ENCODE results near the gene LHX4.
"Not testable (repeated sequence)": the region's sequence is repeated elsewhere in the genome, so short reads cannot be mapped to it uniquely, and the experiment has no call there.

LHX4 gene

DNA sequence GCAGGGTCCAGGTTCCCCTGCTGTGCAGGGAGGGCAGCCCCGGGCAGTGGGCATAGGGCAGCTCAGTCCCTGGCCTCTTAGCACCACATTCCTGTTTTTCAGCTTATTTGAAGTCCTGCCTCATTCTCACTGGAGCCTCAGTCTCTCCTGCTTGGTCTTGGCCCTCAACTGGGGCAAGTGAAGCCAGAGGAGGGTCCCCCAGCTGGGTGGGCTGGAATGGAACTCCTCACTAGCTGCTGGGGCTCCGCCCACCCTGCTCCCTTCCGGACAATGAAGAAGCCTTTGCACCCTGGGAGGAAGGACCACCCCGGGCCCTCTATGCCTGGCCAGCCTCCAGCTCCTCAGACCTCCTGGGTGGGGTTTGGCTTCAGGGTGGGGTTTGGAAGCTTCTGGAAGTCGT, 32.8 kb upstream of the LHX4 start:
- no peak for DNase-seq (ENCODE audit: low spot score)

GRCh38 chr1:180198196-180198595, 31.9 kb upstream of the LHX4 start:
- no peak for DNase-seq (ENCODE audit: low spot score)

DNA sequence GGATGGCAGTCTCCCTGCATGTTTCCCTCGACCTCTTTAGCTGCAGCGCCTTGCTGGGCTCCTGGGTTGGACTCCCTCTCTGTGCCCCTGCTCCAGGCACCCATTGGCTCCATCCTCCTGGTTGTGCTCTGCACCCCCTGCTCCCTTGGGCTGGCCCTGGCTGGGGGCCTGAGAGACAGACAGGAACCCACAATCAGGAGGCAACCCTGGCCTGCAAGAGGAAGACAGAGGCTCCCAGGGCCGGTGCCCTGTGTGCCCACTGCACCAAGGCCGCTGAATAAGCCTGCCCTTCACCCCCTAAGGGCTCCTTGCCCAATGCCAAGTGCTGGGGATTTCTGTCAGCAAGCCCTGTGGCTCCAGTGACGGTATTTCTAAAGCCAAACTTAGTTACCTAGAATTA, 31.5 kb upstream of the LHX4 start:
- no peak for DNase-seq (ENCODE audit: low spot score)

DNA sequence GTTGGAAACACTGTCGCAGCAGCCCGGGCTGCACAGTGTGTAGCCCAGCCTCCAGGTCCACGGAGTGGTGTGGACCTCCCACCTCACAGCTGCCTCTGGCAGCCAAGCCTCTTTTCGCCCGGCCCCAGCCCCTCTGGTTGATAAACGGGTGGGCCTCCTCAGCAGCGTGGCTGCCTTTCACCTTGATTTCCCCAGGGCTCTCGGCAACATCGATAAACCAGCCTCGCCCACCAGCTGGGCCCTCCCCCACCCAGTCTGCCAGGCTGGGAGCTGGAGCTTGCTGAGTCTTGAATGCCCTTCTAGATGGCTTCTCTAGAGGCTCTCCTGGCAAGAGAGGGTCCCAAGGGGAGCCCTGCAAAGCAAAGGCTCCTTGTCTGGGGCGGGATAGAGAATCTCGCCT, 31.0 kb upstream of the LHX4 start:
- DNase-seq (ENCODE audit: low spot score): no peak

- DNase-seq (ENCODE audit: low spot score): no peak
Measured at GRCh38 chr1:180201451-180202200, 28.4 kb upstream of the LHX4 start.

- DNase-seq (ENCODE audit: low spot score): not testable (repeated sequence)
Measured at GRCh38 chr1:180202588-180202987, 27.5 kb upstream of the LHX4 start.

DNA sequence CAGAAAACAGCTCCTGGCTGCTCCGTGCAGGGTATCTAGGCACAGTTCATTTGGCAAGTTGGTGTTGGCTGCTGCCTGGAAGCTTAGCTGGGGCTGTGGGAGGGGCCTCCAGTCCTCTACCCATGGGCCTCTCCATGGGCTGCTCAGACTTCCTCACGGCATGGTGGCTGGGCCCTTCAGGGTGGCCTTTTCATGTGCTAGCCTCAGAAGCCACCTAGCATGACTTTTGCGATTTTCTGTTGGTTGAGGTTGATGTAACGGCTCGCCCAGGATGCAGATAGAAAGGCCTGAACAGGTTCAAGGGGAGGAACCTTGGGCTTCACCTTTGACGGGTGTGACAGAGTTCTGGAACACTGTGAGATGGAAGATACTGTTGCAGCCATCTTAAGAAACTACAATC, 25.8 kb upstream of the LHX4 start:
- no peak for DNase-seq (ENCODE audit: low spot score)

DNA sequence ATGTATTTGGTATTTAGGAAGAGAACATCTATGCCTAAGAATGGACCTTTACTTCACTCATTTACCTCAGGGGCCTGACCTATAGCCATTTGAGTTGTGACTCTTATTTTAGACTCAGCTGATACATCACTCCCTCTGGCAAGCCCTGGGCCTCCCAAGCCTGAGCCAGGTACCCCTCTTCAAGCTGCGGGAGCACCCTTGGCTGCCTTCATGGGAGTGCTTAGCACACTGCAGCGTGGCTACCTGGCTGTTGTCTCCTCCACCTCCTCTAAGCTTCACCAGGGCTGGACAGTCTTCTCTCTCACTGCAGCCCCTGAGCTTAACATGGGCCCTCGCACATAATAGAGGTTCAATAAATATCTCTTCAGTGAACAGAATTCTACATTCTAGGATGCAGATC, 23.5 kb upstream of the LHX4 start:
- no peak for DNase-seq (ENCODE audit: low spot score)

DNA sequence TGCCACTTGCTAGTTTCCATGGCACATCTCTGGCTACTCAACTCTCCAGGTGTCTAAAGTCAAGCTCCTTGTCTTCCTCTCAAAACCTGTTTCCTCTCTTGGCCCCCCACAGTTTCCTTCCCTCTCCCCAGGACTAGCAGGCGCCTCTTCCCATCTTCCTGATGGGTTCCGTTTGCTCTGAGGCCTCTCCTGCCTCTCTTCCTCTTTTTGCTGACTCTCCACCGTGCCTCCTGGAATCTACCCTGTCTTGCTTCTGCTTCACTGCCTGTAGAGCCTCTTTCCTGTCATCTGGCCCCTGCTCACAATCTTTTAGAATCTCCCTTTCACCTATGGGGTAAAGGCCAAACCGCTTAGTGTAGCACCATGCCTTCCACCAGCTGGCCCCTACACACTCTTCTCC, 21.8 kb upstream of the LHX4 start:
- DNase-seq (ENCODE audit: low spot score): no peak

GRCh38 chr1:180210008-180210620, 19.9 kb upstream of the LHX4 start:
- no peak for DNase-seq (ENCODE audit: low spot score)

DNA sequence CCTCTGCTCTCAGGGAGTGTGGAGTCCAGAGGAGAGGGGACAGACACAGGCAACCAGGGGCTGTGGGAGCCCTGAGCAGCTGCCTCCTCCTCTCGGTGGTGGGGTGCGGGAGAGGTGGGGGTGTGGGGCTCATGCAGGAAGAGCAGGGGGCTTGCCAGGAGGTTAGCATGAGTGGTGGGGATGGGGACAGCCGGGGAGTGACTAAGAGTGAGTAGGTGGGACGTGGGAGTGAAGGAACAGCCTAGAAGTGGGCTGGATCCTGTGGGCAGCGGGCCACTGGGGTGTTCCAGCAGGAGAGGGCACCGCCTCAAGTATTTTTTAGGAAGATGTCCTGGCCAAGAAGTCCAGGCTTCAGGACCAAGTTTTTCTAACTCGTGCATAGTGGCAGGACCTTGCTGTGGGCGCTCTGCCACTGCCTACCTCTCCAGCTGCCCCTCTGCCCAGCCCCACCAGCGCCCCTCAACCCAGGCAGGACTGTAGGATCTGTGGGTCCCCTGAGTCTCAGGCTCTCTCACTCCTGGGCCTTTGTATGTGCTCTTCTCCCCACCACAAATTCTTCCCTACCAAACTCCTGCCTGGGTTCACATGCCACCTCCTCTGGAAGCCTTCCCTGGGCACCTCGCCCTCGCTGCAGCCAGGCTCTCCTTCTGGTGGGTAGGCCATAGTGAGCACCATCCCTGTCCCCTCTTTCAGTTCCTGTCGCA, 18.8 kb upstream of the LHX4 start:
- no peak for DNase-seq (ENCODE audit: low spot score)

- DNase-seq (ENCODE audit: low spot score): no peak
Measured at GRCh38 chr1:180211860-180212229, 18.2 kb upstream of the LHX4 start.

DNA sequence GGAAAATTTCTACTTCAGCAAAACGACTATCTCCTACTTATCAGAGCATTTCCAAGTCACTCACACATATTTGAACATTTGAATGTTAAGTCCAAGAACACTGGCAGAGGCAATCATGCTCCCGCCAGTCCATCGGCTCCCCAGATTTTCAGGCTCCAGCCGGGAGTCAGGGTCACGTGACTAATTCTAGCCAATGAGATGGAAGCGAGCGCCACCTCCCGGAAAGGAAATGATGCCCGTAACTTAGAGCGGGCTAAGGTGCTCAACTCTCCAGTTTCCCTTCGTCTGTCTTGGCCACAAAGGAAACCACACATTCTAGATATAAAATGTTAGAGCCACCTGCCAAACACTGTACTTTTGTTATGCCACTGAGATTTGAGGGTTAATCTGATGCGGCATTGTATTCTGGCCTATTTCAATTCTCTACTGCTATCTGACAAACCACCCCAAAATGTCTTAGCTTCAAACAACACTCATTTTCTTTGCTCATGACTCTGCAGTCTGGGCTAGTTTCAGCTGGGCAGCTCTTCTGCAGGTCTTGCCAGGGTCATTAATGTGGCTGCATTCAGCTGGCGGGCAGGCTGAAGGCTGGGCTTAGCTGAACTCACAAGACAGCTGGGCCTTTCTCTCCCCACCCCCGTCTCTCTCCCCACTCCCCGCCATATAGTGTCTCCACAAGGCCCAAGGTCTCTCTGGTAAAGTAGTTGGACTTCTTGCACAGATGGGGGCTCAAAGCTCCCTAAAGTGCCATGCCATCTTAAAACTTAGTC, 16.5 kb upstream of the LHX4 start:
- DNase-seq (ENCODE audit: low spot score): peak; percentile 86

- DNase-seq (ENCODE audit: low spot score): no peak
Measured at GRCh38 chr1:180215856-180216625, 14.0 kb upstream of the LHX4 start.

- no peak for DNase-seq (ENCODE audit: low spot score)
Measured at GRCh38 chr1:180217006-180217405, 13.1 kb upstream of the LHX4 start.

DNA sequence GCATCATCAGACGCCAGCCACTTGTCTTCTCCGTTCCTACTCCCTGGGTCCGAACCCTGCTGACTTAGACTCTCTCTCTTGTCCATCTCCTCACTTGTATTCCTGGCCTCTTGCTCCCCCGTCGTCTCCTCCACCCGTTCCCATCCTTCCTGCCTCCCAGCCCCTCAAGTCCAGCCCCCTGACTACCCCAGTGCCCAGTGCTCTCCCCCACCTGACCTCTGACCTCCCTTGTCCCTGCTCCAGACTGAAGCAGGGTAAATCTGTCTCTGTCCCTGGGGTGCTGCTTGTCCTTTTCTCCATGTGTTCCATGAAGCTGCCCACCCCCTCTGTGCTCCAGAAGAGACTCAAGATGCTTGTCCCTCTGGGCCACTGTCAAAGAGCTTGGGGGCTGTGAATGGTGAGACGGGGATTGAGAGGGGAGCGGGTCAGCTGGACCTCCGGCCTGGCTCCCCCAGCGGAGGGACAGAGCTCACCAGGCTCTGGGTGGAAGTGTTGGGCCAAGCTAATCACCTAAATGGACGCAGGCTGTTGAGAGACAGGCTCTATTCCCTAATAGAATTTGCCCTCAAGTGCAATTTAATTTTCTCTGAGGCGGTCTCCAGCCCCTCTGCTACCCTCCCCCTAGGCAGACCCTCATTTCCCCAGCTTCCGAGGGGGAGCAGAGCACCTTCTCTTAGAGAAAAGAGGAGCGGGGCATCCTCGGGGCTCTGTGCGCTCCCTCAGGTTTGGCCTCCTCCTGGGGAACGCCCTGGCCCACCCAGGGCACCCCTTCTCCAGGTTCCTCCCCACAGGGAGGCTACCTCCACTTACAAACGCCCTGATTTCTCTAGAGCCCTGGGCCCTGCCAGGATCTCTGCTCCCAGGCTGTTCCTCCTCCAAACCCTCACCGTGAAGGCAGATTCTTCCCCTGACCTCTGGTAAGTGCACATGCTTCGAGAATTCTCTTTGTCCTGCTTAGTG, 11.0 kb upstream of the LHX4 start:
- no peak for DNase-seq (ENCODE audit: low spot score)

GRCh38 chr1:180219776-180220175, 10.3 kb upstream of the LHX4 start:
- DNase-seq (ENCODE audit: low spot score): no peak

DNA sequence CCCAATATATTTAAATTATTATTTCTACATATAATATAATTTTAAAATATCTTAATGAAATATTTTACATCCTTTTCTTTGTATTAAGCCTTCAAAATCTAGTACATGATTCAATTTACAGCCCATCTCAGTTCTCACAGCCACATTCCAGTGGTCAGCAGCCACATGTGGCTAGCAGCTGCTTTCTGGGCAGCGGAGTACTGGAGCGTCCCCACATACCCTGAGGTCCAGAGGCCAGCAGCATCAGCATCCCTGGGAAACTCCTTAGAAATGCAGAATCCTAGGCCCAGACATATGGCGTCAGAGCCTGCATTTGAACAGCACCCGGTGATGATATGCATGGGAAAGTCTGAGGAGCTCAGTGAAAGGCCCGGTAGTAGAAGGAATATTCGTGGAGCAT, 8.6 kb upstream of the LHX4 start:
- no peak for DNase-seq (ENCODE audit: low spot score)

- DNase-seq (ENCODE audit: low spot score): no peak
Measured at GRCh38 chr1:180224902-180225301, 5.2 kb upstream of the LHX4 start.

- no peak for DNase-seq (ENCODE audit: low spot score)
Measured at GRCh38 chr1:180225403-180225802, 4.7 kb upstream of the LHX4 start.
